Measurements from ENCODE around the gene TOM1L2. TPM values are rescaled to one million over a fixed set of nuclear protein-coding genes. Genes with fewer than 3 reads are reported as not detected.

TOM1L2 gene
- total RNA-seq, 1 donor from 2014 or later: 19.4 TPM

- H3K4me3 ChIP-seq (ENCODE audit: low read depth, low read length): no peak overlapping the region
- no peak for TF ChIP-seq CTCF (conservative IDR thresholded peaks at IDR 0.05; ENCODE audit: low read depth, low read length)
- DNase-seq (ENCODE audit: low read depth): no peak
These were observed 34.5 kb upstream of the TOM1L2 start for GRCh38 chr17:18006495-18007239.

- H3K4me3 ChIP-seq (ENCODE audit: low read depth, low read length): no peak overlapping the region
- DNase-seq (ENCODE audit: low read depth): no peak
- TF ChIP-seq CTCF (conservative IDR thresholded peaks at IDR 0.05; ENCODE audit: low read depth, low read length): no peak
These were observed 33.3 kb upstream of the TOM1L2 start for GRCh38 chr17:18005496-18005895.

- no peak for DNase-seq (ENCODE audit: low read depth)
- peak; percentile 32 for TF ChIP-seq CTCF (conservative IDR thresholded peaks at IDR 0.05; ENCODE audit: low read depth, low read length)
- no peak overlapping the region for H3K4me3 ChIP-seq (ENCODE audit: low read depth, low read length)
These were observed 32.7 kb upstream of the TOM1L2 start for GRCh38 chr17:18004884-18005305.

- no peak overlapping the region for H3K4me3 ChIP-seq (ENCODE audit: low read depth, low read length)
- TF ChIP-seq CTCF (conservative IDR thresholded peaks at IDR 0.05; ENCODE audit: low read depth, low read length): no peak
- no peak for DNase-seq (ENCODE audit: low read depth)
These were observed 32.1 kb upstream of the TOM1L2 start for GRCh38 chr17:18004345-18004744.

- DNase-seq (ENCODE audit: low read depth): no peak
- TF ChIP-seq CTCF (conservative IDR thresholded peaks at IDR 0.05; ENCODE audit: low read depth, low read length): no peak
- H3K4me3 ChIP-seq (ENCODE audit: low read depth, low read length): no peak overlapping the region
These were observed 30.0 kb upstream of the TOM1L2 start for GRCh38 chr17:18002171-18002570.

- DNase-seq (ENCODE audit: low read depth): no peak
- TF ChIP-seq CTCF (conservative IDR thresholded peaks at IDR 0.05; ENCODE audit: low read depth, low read length): no peak
- no peak overlapping the region for H3K4me3 ChIP-seq (ENCODE audit: low read depth, low read length)
These were observed 27.8 kb upstream of the TOM1L2 start for GRCh38 chr17:18000030-18000408.
